MM.1S (cell line): ENCODE results near the gene TBC1D8B.

Experiments
- DNase-seq: peaks from one replicate; pipeline ENCODE4 v3.0.0-alpha.2; 2015
- H2AFZ ChIP-seq: fragments of 300-600 bp; sonication (generic); 2 replicates; pipeline ENCODE4 v1.6.0; 2016; ENCODE audit warnings: antibody characterized with exemption, low read length
- H3F3A ChIP-seq: fragments of 300-600 bp; sonication (generic); 2 replicates; pipeline ENCODE4 v1.6.1; 2016; ENCODE audit warnings: mild to moderate bottlenecking, antibody characterized with exemption, low read length, moderate library complexity, mixed read lengths; ENCODE audit not compliant: insufficient read depth
- H3K27ac ChIP-seq: fragments of 300-600 bp; sonication (generic); 2 replicates; pipeline ENCODE4 v1.5.1; 2016; ENCODE audit warnings: mild to moderate bottlenecking, low read length
- H3K27me3 ChIP-seq: fragments of 300-600 bp; sonication (generic); replicated peaks from 2 replicates; pipeline ENCODE4 v1.6.0; 2016; ENCODE audit warnings: low read length; ENCODE audit not compliant: insufficient read depth
- H3K36me3 ChIP-seq: fragments of 300-600 bp; sonication (generic); replicated peaks from 2 replicates; pipeline ENCODE4 v1.6.1; 2016; ENCODE audit warnings: mild to moderate bottlenecking, low read length, mixed read lengths; ENCODE audit not compliant: insufficient read depth
- H3K4me1 ChIP-seq: fragments of 300-600 bp; sonication (generic); 2 replicates; pipeline ENCODE4 v1.6.1; 2016; ENCODE audit warnings: low read length, mixed read lengths
- H3K4me2 ChIP-seq: fragments of 300-600 bp; sonication (generic); 2 replicates; pipeline ENCODE4 v1.6.0; 2016; ENCODE audit warnings: low read depth, low read length
- H3K4me3 ChIP-seq: fragments of 300-600 bp; sonication (generic); 2 replicates; pipeline ENCODE4 v1.5.1; 2016; ENCODE audit warnings: low read length, mixed read lengths
- H3K79me2 ChIP-seq: fragments of 300-600 bp; sonication (generic); 2 replicates; pipeline ENCODE4 v1.6.1; 2016; ENCODE audit warnings: mixed run types, low read length, mixed read lengths
- H3K9ac ChIP-seq: fragments of 300-600 bp; sonication (generic); 2 replicates; pipeline ENCODE4 v1.6.1; 2016; ENCODE audit warnings: low read length, mixed read lengths
- H3K9me2 ChIP-seq: fragments of 300-600 bp; sonication (generic); replicated peaks from 2 replicates; pipeline ENCODE4 v1.6.1; 2016; ENCODE audit warnings: mild to moderate bottlenecking, low read length, mixed read lengths; ENCODE audit not compliant: insufficient read depth
- H3K9me3 ChIP-seq: fragments of 300-600 bp; sonication (generic); replicated peaks from 2 replicates; pipeline ENCODE4 v1.6.1; 2016; ENCODE audit warnings: mild to moderate bottlenecking, low read length, mixed read lengths; ENCODE audit not compliant: insufficient read depth
- H4K20me1 ChIP-seq: fragments of 300-600 bp; sonication (generic); 2 replicates; pipeline ENCODE4 v1.6.1; 2016; ENCODE audit warnings: mild to moderate bottlenecking, low read length, moderate library complexity, mixed read lengths; ENCODE audit not compliant: insufficient read depth
- EZH2 ChIP-seq: fragments of 300-600 bp; sonication (generic); optimal IDR thresholded peaks from 2 replicates; pipeline ENCODE3; 2017; ENCODE audit warnings: low read depth, mild to moderate bottlenecking, antibody characterized with exemption, low read length, mixed read lengths
- EZH2phosphoT487 ChIP-seq: fragments of 300-600 bp; sonication (generic); IDR thresholded peaks from 2 replicates; pipeline ENCODE4 v1.6.1; 2018; ENCODE audit warnings: antibody characterized with exemption, low read length
- TF ChIP-seq, protein P1 (sequence below): fragments of 300-600 bp; sonication (generic); IDR thresholded peaks from 2 replicates; pipeline ENCODE4 v1.5.1; 2016; ENCODE audit warnings: antibody characterized with exemption, low read length, mixed read lengths

TBC1D8B gene

DNA sequence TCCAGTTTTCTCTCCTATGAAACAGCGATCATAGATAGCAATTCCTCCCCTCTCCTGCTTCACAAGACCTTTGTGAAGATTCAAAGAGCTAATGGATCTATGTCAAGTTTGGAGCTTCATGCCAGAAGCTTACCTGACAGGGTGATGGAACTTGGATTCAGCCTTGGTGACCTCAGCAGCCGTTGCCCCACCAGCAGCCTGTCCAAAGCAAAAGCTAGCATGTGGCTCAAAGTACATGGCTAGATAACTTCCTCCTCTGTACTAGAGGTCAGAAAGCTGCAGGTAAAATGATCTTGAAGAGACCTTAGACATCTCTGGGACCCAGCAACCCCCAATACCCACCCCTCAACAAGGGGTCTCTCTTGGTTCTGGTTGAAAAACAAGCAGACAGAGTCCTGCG lies 98.9 kb downstream of the TBC1D8B start:
- no peaks in the 10 kb centered on the region for H4K20me1 ChIP-seq
- H3K9me2 ChIP-seq: no peaks in the 10 kb centered on the region

DNA sequence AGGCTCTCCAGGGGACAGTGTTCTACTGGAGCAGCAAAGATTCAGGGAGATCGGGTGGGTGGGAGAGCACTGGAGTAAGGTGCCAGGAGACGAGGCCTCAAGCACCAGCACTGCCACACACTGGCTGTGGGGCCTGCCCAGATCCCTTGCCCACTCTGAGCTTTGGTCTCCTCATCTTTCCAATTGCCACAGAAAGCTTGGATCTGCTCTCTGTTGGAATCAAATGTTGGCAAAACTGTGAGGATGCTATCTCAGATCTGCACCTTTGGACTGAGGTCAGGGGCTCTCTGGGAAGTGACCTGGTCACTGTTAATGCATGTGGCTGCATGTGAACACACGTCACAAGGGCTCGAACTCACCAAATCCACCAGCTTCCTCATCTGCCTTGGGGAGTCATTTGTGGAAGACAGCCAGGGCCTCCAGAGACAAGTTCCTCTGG lies 99.3 kb downstream of the TBC1D8B start:
- H3F3A ChIP-seq: no peaks in the 10 kb centered on the region
- no peaks in the 10 kb centered on the region for H3K27me3 ChIP-seq
- no peaks in the 10 kb centered on the region for H3K9me2 ChIP-seq
- no peak overlapping the region for H3K27ac ChIP-seq
- H3K9ac ChIP-seq: no peak overlapping the region
- H3K9me3 ChIP-seq: no peaks in the 10 kb centered on the region
- no peak overlapping the region for H3K4me3 ChIP-seq
- TF ChIP-seq, protein P1, sequence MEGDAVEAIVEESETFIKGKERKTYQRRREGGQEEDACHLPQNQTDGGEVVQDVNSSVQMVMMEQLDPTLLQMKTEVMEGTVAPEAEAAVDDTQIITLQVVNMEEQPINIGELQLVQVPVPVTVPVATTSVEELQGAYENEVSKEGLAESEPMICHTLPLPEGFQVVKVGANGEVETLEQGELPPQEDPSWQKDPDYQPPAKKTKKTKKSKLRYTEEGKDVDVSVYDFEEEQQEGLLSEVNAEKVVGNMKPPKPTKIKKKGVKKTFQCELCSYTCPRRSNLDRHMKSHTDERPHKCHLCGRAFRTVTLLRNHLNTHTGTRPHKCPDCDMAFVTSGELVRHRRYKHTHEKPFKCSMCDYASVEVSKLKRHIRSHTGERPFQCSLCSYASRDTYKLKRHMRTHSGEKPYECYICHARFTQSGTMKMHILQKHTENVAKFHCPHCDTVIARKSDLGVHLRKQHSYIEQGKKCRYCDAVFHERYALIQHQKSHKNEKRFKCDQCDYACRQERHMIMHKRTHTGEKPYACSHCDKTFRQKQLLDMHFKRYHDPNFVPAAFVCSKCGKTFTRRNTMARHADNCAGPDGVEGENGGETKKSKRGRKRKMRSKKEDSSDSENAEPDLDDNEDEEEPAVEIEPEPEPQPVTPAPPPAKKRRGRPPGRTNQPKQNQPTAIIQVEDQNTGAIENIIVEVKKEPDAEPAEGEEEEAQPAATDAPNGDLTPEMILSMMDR: no peak
- TF ChIP-seq EZH2phosphoT487: no peak
- TF ChIP-seq EZH2: no peak
- H3K36me3 ChIP-seq: no peaks in the 10 kb centered on the region
- no peak overlapping the region for H3K4me2 ChIP-seq
- no peaks in the 10 kb centered on the region for H3K4me1 ChIP-seq
- H3K79me2 ChIP-seq: no peaks in the 10 kb centered on the region
- no peak for DNase-seq
- no peaks in the 10 kb centered on the region for H4K20me1 ChIP-seq
- no peak overlapping the region for H2AFZ ChIP-seq

More for the DNA sequence above, 98.9 kb downstream of the TBC1D8B start:
- no peaks in the 10 kb centered on the region for H3K9me3 ChIP-seq
- no peaks in the 10 kb centered on the region for H3K27me3 ChIP-seq
- DNase-seq: no peak
- H3K4me2 ChIP-seq: no peak overlapping the region
- no peaks in the 10 kb centered on the region for H3F3A ChIP-seq
- H3K4me3 ChIP-seq: no peak overlapping the region
- no peaks in the 10 kb centered on the region for H3K4me1 ChIP-seq
- H2AFZ ChIP-seq: no peak overlapping the region
- no peaks in the 10 kb centered on the region for H3K79me2 ChIP-seq
- no peaks in the 10 kb centered on the region for H3K36me3 ChIP-seq
- no peak overlapping the region for H3K9ac ChIP-seq
- no peak for TF ChIP-seq EZH2
- TF ChIP-seq, protein P1: no peak
- H3K27ac ChIP-seq: no peak overlapping the region

DNA sequence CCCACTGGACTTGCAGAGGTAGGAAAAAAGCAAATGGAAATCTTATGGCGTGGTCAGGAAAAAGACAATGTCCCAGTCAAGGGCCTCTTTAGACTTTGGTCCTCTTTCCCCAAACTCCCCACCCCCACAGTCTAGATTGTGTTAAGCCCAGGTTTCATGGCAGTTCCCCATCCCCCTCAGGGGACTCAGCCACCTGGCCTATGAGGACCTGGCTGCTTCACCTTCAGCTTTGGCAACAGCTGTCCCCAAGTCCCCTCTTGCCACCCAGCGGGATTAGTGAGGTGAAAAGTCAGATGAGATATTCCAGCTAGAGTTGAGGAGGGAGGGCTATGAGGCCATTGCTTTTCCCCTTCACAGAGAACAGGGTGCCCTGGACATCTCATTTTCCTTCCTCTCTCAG lies 100.2 kb downstream of the TBC1D8B start:
- Histone ChIP-seq H3K4me3 (no peak overlapping the region), H4K20me1 (no peaks in the 10 kb centered on the region), H3K79me2 (no peaks in the 10 kb centered on the region), H3K36me3 (no peaks in the 10 kb centered on the region), H3K4me2 (no peak overlapping the region), H3F3A (no peaks in the 10 kb centered on the region), H3K27me3 (no peaks in the 10 kb centered on the region), H2AFZ (no peak overlapping the region), H3K9ac (no peak overlapping the region), H3K9me3 (no peaks in the 10 kb centered on the region), H3K4me1 (no peaks in the 10 kb centered on the region), H3K27ac (no peak overlapping the region), H3K9me2 (no peaks in the 10 kb centered on the region)
- no peak for TF ChIP-seq EZH2phosphoT487
- TF ChIP-seq, protein P1: no peak
- TF ChIP-seq EZH2: no peak
- no peak for DNase-seq
